Cerebellar cortex (tissue), 1 donor: ENCODE results near the gene ADAMTS2.
"Not testable (repeated sequence)": the region's sequence is repeated elsewhere in the genome, so short reads cannot be mapped to it uniquely, and the experiment has no call there.

Experiments
- DNase-seq: peaks from one replicate; pipeline ENCODE4 v3.0.0-alpha.2; 2015; ENCODE audit warnings: low spot score

Gene ADAMTS2

DNA sequence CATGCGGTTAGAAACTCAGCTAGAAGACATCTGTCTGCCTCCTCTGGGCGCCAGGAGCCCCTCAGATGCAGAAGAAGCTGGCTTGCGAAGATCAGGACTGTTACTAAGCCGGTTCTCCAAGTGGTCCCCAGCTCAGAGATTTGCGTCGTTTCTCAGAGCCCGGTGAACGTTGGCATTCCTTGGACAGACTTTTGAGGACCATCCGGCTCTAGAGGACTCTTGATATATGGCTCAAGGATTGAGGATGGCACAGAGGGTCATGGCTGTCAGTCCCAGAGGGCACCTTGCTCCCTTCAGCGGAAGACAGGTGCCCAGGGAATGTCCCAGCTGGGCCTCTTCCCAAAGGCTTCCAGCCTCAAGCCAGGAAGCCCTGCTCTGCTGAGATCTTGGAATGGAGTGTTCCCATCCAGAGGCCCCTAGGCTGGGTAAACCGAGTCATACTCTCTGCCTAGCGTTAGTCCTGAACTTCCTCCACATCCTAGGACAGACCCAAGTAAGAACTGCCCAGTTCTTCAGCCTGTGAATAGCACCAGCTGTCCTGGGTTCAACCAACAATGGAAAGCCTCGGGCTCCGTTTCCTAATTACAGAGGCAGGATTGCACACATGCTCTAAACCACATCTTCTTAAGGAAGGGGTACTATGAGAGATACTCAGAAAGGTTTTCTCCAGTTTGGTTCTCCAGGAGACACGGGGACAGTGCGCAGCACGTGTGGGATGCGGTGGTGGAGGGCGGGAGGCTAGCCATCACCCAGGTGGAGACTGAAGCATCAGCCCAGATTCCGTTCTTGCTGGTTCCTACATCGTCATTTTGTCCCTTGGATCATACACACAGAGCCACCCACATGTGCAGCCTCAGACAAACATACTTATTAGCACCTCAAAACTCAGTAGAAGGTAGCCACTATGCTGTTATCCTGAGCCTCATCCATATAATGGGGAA is 233.7 kb downstream of the ADAMTS2 start:
- no peak for DNase-seq

DNA sequence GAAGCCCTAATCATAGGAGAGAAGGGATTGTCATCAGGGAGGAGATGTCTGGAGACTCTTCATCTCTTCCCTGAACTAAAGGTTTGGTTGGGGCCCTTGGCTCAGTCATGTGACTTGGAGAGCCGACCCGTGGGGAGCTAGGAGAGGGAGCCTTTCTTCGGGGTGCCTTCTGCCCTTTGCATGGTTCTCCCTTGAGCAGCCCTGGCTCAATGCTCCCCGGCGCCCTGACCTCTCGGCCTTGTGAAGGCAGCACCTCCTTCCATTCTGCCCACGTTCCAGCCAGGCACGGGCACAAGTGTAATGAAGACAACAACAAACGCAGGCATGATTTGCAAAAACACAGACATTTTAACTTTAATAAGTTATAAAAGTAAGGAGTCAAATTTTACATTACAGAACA is 234.7 kb downstream of the ADAMTS2 start:
- DNase-seq, result no peak

DNA sequence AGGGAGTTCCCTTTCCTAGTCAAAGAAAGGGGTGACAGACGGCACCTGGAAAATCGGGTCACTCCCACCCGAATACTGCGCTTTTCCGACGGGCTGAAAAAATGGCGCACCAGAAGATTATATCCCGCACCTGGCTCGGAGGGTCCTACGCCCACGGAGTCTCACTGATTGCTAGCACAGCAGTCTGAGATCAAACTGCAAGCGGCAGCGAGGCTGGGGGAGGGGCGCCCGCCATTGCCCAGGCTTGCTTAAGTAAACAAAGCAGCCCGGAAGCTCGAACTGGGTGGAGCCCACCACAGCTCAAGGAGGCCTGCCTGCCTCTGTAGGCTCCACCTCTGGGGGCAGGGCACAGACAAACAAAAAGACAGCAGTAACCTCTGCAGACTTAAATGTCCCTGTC is 244.0 kb downstream of the ADAMTS2 start:
- not testable (repeated sequence) for DNase-seq

DNA sequence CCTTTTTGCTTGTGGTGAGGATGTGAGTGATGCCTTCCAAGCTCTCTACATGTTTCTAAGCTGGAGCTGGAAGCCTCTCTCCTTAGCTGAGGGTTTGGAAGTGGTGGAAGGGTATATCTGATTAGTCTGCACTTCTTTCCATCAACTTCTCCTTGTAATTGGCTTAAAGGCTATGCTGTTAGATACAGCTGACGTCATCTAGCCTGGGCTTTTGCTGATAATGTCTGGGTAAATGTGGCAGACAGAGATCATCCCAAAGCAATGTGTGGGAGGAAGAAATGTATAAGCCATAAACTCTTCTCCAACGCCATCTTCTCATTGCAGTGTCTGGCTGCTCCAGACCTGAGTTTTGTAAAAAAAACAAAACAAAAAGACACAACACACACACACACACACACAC is 255.8 kb downstream of the ADAMTS2 start:
- no peak for DNase-seq

DNA sequence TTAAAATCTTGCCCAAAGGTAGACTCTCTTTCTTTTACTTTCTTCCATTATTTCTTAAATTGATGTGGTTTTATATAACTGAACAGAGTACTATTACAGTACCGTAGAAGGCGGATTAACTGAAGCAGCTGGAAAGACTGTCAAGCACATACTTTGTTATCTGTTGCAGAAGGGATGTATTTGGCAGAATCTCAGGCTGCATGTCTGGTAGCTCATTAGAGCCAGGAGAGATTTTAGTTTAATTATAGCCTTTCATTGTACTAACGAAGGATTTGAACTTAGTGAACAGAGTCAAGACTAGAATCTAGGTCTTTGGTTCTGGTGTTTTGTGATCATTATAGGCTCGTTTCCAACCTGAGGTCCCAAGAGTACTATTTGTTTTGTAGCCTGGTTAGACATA is 264.5 kb downstream of the ADAMTS2 start:
- DNase-seq, result no peak

DNA sequence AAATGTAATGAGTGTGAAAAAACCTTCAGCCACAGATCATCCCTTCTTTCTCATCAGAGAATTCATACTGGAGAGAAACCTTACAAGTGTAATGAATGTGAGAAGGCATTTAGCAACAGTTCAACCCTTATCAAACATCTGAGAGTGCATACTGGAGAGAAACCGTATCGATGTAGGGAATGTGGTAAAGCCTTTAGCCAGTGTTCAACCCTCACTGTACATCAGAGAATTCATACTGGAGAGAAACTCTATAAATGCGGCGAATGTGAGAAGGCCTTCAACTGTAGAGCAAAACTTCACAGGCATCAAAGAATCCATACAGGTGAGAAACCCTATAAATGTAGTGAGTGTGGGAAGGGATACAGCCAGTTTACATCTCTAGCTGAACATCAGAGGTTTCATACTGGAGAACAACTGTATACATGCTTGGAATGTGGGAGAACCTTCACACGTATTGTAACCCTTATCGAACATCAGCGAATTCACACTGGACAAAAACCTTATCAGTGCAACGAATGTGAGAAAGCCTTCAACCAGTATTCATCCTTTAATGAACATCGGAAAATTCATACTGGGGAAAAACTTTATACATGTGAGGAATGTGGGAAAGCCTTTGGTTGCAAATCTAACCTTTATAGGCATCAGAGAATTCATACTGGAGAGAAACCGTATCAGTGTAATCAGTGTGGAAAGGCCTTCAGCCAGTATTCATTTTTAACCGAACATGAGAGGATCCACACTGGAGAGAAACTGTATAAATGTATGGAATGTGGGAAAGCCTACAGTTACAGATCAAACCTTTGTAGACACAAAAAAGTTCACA is 265.9 kb downstream of the ADAMTS2 start:
- DNase-seq, result no peak

DNA sequence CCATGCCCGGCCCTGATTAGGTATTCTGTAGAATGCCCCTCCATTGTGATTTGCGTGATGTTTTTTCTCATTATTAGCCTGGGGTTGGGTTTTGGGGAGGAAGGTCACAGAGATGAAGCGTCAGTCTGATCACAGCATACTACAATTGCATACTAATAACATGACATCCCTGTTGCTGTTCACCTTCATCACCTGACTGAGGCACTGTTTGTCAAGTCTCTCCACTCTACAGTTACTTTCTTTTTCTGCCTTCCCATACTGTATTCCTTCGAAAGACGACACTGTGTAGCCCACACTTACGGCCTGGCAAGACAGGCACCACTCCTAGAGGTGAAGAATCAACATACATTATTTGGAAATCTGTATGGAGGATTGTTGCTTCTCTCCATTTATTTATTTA is 279.6 kb downstream of the ADAMTS2 start:
- DNase-seq, result no peak

DNA sequence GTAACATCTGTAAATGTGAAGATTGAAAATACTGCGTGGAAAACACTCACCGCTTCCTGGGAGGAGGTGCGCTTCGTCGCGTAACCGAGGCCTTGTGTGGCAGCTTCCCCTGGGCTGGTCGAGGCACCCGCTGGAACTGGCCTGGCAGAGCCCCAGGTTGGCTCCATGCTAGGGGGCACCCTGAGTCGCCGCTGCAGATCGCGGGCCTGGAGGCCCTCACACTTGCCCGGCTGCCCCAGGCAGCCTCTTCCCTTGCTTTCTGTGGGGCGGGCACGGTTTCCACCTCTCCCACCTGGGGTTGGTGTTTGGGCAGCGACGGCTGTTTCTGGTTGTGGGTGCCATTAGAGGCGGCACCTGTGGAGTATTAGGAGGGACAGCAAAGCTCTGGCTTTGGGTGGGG is 284.2 kb downstream of the ADAMTS2 start:
- DNase-seq, result no peak
